HepG2 (cell line): ENCODE data around the gene C14orf119. TPM values are rescaled to one million over a fixed set of nuclear protein-coding genes. Genes with fewer than 3 reads are reported as not detected.
A peak's percentile ranks its signal among the peaks of the same experiment; 100 is the strongest.

ENCODE experiments used
- ATAC-seq: fragments of 200-7000 bp; cut with Tn5 transposase; 3 replicates; pipeline ENCODE4 v1.9.1; 2020; ENCODE audit warnings: mild to moderate bottlenecking, moderate library complexity
- BruUV-seq: library from RNA; stranded (reverse); fragments of 400-500 nt; replicated peaks from 2 replicates; lab custom pipeline; 2021; lab: Mats Ljungman, UMichigan
- CTCF ChIA-PET: fragments of 300-600 bp; formaldehyde crosslinking; extraction: SDS; loops from one replicate; lab custom pipeline; 2021; ENCODE audit warnings: low total read pairs, inconsistent platforms, low intra/inter-chr PET ratio; lab: Yijun Ruan, JAX
- POLR2A ChIA-PET: fragments of 350-600 bp; sonication (Branson Sonifier 250); formaldehyde crosslinking; loops from one replicate; lab custom pipeline; 2020; ENCODE audit warnings: antibody characterized with exemption, inconsistent platforms; lab: Yijun Ruan, JAX
- DNase-seq: peaks from one replicate; pipeline ENCODE4 v3.0.0-alpha.2; 2015; ENCODE audit warnings: low spot score
- FAIRE-seq: peaks from 3 replicates; lab custom pipeline; 2011; peaks lifted over from hg19 to GRCh38; lab: Jason Lieb, UNC
- H2AFZ ChIP-seq: one replicate; pipeline ENCODE4 v1.6.1; 2011; ENCODE audit warnings: low read length, inconsistent platforms
- H3K27ac ChIP-seq: fragments of 300-600 bp; 3 replicates; pipeline ENCODE4 v1.8.0; 2011; ENCODE audit warnings: mixed run types, mild to moderate bottlenecking, mixed read lengths, low read length, inconsistent platforms; ENCODE audit not compliant: insufficient read depth; ENCODE audit errors: extremely low read length
- H3K27me3 ChIP-seq, 2 experiments: fragments of 200-600 bp in 1 of 2; 2 replicates in 1 of 2; 3 replicates in 1 of 2; pipeline versions ENCODE4 v1.6.0 to v1.8.0; 2011; ENCODE audit warnings: low read length in 2 of 2, mild to moderate bottlenecking in 2 of 2, moderate library complexity in 2 of 2, inconsistent platforms in 1 of 2; ENCODE audit not compliant: insufficient read depth in 2 of 2, control insufficient read depth in 1 of 2
- H3K36me3 ChIP-seq, 2 experiments: fragments of 200-600 bp in 1 of 2; replicated peaks in 1 of 2; 2 replicates in 1 of 2; 3 replicates in 1 of 2; pipeline versions ENCODE4 v1.5.1 to v1.8.0; 2011; ENCODE audit warnings: low read length in 2 of 2, inconsistent platforms in 1 of 2; ENCODE audit not compliant: insufficient read depth in 2 of 2, control insufficient read depth in 1 of 2
- H3K4me1 ChIP-seq: 2 replicates; pipeline ENCODE4 v1.5.1; 2012; ENCODE audit warnings: low read length, inconsistent platforms; ENCODE audit not compliant: insufficient read depth
- H3K4me2 ChIP-seq: 2 replicates; pipeline ENCODE4 v1.6.0; 2011; ENCODE audit warnings: low read depth, low read length, inconsistent platforms
- H3K4me3 ChIP-seq, 3 experiments: fragments of 200-600 bp in 1 of 3; sonication (generic), shearing (Covaris generic) in 1 of 3; replicated peaks in 1 of 3; 2 replicates each; pipeline ENCODE4 v1.5.1; 2011 to 2016; ENCODE audit warnings: low read length in 3 of 3, inconsistent platforms in 2 of 3, low read depth in 2 of 3, mild to moderate bottlenecking in 2 of 3, control low read depth in 1 of 3, mixed read lengths in 1 of 3; ENCODE audit not compliant: insufficient read depth in 1 of 3
- H3K79me2 ChIP-seq: one replicate; pipeline ENCODE4 v1.6.1; 2011; ENCODE audit warnings: low read length, inconsistent platforms; ENCODE audit not compliant: insufficient read depth
- H3K9ac ChIP-seq: 2 replicates; pipeline ENCODE4 v1.6.0; 2011; ENCODE audit warnings: mild to moderate bottlenecking, low read depth, low read length, inconsistent platforms; ENCODE audit not compliant: insufficient read depth
- H3K9me3 ChIP-seq: 2 replicates; pipeline ENCODE4 v1.5.1; 2012; ENCODE audit warnings: mild to moderate bottlenecking, low read length
- H4K20me1 ChIP-seq: 2 replicates; pipeline ENCODE4 v1.6.0; 2011; ENCODE audit warnings: inconsistent platforms, mild to moderate bottlenecking, low read length, moderate library complexity; ENCODE audit not compliant: insufficient read depth
- ASH2L ChIP-seq: fragments of 300-600, 200-600 bp; sonication (generic); IDR thresholded peaks from 2 replicates; pipeline ENCODE4 v1.7.0; 2017; ENCODE audit warnings: low read depth, mild to moderate bottlenecking, moderate library complexity, mixed read lengths, low read length; ENCODE audit not compliant: insufficient read length
- ELF3 ChIP-seq: IDR thresholded peaks from 2 replicates; pipeline ENCODE4 v1.6.1; 2016; ENCODE audit warnings: missing genetic modification reagents, missing compliant biosample characterization
- KAT8 ChIP-seq: IDR thresholded peaks from 2 replicates; pipeline ENCODE4 v1.6.1; 2016; ENCODE audit warnings: missing genetic modification reagents, missing compliant biosample characterization
- MAFK ChIP-seq, 2 experiments: IDR thresholded peaks in 1 of 2; conservative IDR thresholded peaks in 1 of 2; 2 replicates each; pipeline ENCODE4 v1.6.1; 2011; ENCODE audit warnings: improper control_type of control experiment in 2 of 2, low read length in 2 of 2
- MTA1 ChIP-seq: sonication (generic); formaldehyde crosslinking; IDR thresholded peaks from 2 replicates; pipeline ENCODE4 v1.4.0; 2020; ENCODE audit warnings: missing genetic modification reagents, mild to moderate bottlenecking, borderline replicate concordance
- PHB2 ChIP-seq: fragments of 450-650 bp; IDR thresholded peaks from 2 replicates; pipeline ENCODE4 v1.6.1; 2018; ENCODE audit not compliant: partially characterized antibody
- PHF8 ChIP-seq: sonication (generic); formaldehyde crosslinking; IDR thresholded peaks from 2 replicates; pipeline ENCODE4 v1.5.0; 2020; ENCODE audit warnings: missing genetic modification reagents
- ZFP36 ChIP-seq: fragments of 150-350 bp; IDR thresholded peaks from 2 replicates; pipeline ENCODE4 v1.6.1; 2018; ENCODE audit warnings: borderline replicate concordance, low read length, low read depth; ENCODE audit not compliant: partially characterized antibody
- ZNF33A ChIP-seq: sonication (generic); formaldehyde crosslinking; IDR thresholded peaks from 2 replicates; pipeline ENCODE4 v1.5.1; 2020; ENCODE audit warnings: missing genetic modification reagents, mild to moderate bottlenecking, moderate library complexity, borderline replicate concordance
- ZNF382 ChIP-seq: sonication (generic); formaldehyde crosslinking; IDR thresholded peaks from 2 replicates; pipeline ENCODE4 v1.5.0; 2020; ENCODE audit warnings: missing genetic modification reagents, mild to moderate bottlenecking, borderline replicate concordance
- ZNF598 ChIP-seq: sonication (generic); formaldehyde crosslinking; IDR thresholded peaks from 2 replicates; pipeline ENCODE4 v1.5.1; 2020; ENCODE audit warnings: mild to moderate bottlenecking, missing genetic modification reagents, borderline replicate concordance
- ZNF614 ChIP-seq: IDR thresholded peaks from 2 replicates; pipeline ENCODE4 v1.6.1; 2018; ENCODE audit warnings: missing biosample characterization, missing genetic modification reagents, inconsistent platforms, borderline replicate concordance
- ZNF737 ChIP-seq: sonication (generic); formaldehyde crosslinking; IDR thresholded peaks from 2 replicates; pipeline ENCODE4 v1.5.0; 2020; ENCODE audit warnings: missing genetic modification reagents, mild to moderate bottlenecking, borderline replicate concordance
- WGBS: methylation state at CpG from one replicate; pipeline ENCODE4 v1.1.6; 2017; ENCODE audit warnings: low lambda C conversion rate; 5-methylcytosine and 5-hydroxymethylcytosine counted together
- in situ Hi-C: cut with HindIII; loops from 2 replicates; pipeline ENCODE4 v1.10.0; 2017; ENCODE audit warnings: low pct_unique_long_range_greater_than_20kb; ENCODE audit not compliant: extremely low pct_ligation_motif_present
- intact Hi-C: fragments of 100-400 bp; cut with micrococcal nuclease; formaldehyde crosslinking; loops from one replicate; pipeline ENCODE4 v1.10.0; 2022; ENCODE audit not compliant: unreplicated experiment
- polyA plus RNA-seq, 8 experiments: library from polyadenylated mRNA; depleted of rRNA in 3 of 8; stranded (reverse) in 7 of 8; unstranded in 1 of 8; fragments of >200 nt; fragmentation: Illumina TruSeq in 4 of 8; extraction: Trizol in 4 of 8; gene quantifications; 2 replicates each; pipeline versions ENCODE4 v1.2.1 to v1.2.3, GENCODE V29; 2011 to 2016; ENCODE audit warnings: low read depth in 4 of 8, missing spikeins in 1 of 8, mixed read lengths in 1 of 8; ENCODE audit not compliant: insufficient read depth in 1 of 8
- total RNA-seq, 5 experiments: library from RNA; depleted of rRNA; stranded (reverse); fragments of >200 nt; fragmentation: Illumina TruSeq; extraction: Trizol; gene quantifications; 2 replicates each; pipeline ENCODE4 v1.2.3, GENCODE V29; 2016; ENCODE audit warnings: low read depth in 1 of 5
- TF ChIP-seq, protein P1 (sequence below): sonication (generic); IDR thresholded peaks from 2 replicates; pipeline ENCODE4 v1.6.1; 2016; ENCODE audit warnings: low read depth, borderline replicate concordance

C14orf119 gene
- total and polyA plus RNA-seq, 2 of the 13 experiments (the other 11 are each of a cell fraction or from before 2014, with no cell fraction given), result 117 to 206 TPM

DNA sequence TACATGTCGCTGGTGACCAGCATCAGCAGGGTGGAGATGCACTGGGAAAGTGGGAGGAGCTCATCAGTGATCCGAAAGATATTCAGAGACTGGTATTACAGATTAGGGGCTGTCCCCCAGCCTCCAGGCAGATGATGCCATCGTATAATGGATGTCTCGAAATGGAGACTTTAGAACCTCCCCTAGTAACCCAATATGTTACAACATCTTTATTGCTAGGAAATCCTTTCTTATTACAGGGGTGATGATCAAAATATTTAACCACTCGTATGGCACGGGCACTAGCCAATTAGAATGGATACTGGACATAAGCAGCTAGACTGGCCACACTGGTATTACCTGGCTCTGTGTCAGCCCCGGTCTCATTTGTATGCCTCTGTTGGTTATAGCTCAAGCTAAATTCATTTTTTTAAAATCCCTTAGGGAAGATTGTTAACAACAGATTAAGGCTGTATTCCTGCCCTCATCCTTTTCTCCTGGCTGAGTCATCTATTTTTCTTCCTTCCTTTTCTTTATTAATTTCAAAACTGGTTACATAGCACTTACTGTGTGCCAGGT, 34.5 kb downstream of the C14orf119 start:
- DNase-seq (no peak), ATAC-seq (no peak), FAIRE-seq (no peak)
- TF ChIP-seq MTA1 (CRISPR knock-in tag), result no peak
- TF ChIP-seq MAFK (conservative IDR thresholded peaks at IDR 0.05 in 1 of 2, IDR thresholded peaks at IDR 0.05 in 1 of 2; ENCODE audit: low read length in 2 of 2), result 0 out of 4 replicates have a peak, but pooled peaks of 1 of the 2 experiments have one; percentile 8
- no TSS peak for BruUV-seq
- no peak overlapping the region for H3K4me3 ChIP-seq
- no peaks in the 10 kb centered on the region for H3K36me3 ChIP-seq
- no peak overlapping the region for H3K4me2 ChIP-seq
- H3K79me2 ChIP-seq, result no peaks in the 10 kb centered on the region
- H4K20me1 ChIP-seq, result no peaks in the 10 kb centered on the region
- H3K27ac ChIP-seq, result no peak overlapping the region
- intact Hi-C loops, result no loop called here
- ChIA-PET CTCF (interaction anchor here (1.0 kb wide), 1 partner anchor 9 kb away, joined by 3 read pairs; no protein-coding TSS in a partner anchor), POLR2A (interaction anchor here (1.5 kb wide), 1 partner anchor 35 kb away, joined by 4 read pairs; the partner anchor contains the start of genes ACIN1 and C14orf119)
- no peak overlapping the region for H3K9ac ChIP-seq
- H3K27me3 ChIP-seq, result peaks cover 26 to 67% of the 10 kb centered on the region in 2 experiments
- 8% methylated on average over 7 of the region's 7 CpGs for WGBS
- no peaks in the 10 kb centered on the region for H3K4me1 ChIP-seq
- in situ Hi-C loops, result no loop called here
- H2AFZ ChIP-seq, result no peak overlapping the region
- no peaks in the 10 kb centered on the region for H3K9me3 ChIP-seq

DNA sequence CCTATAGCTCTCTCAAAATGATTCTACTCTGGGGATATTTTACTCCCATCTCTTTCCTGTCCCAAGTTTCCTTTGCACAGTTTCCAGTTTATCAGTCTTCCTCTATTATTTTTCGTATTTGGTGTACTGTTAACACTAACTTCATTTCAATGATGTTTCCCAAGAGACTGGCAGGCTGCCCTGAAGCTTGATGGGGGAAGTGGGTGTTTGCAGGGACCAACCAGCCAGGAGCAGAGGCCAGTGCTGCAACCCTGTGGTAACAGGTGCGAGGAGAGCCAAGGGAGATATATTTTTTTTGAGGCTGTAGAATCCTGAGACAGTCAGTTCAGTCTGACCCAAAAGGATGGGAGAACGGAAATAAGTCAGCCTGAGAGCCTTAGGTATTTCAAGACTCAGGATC, 35.6 kb downstream of the C14orf119 start:
- peaks cover 22 to 60% of the 10 kb centered on the region in 2 experiments for H3K27me3 ChIP-seq
- no TSS peak for BruUV-seq
- no peaks in the 10 kb centered on the region for H3K9me3 ChIP-seq
- no peak overlapping the region for H3K4me2 ChIP-seq
- FAIRE-seq (no peak), DNase-seq (no peak), ATAC-seq (no peak)
- intact Hi-C loops, result no loop called here
- H3K27ac ChIP-seq, result no peak overlapping the region
- no peaks in the 10 kb centered on the region for H3K36me3 ChIP-seq
- H3K4me3 ChIP-seq, result no peak overlapping the region
- no peaks in the 10 kb centered on the region for H3K79me2 ChIP-seq
- WGBS, result 2% methylated on average over 3 of the region's 3 CpGs
- H3K4me1 ChIP-seq, result no peaks in the 10 kb centered on the region
- in situ Hi-C loops, result no loop called here
- no peak for TF ChIP-seq ZFP36
- TF ChIP-seq PHF8 (CRISPR knock-in tag), result no peak
- TF ChIP-seq ASH2L, result no peak
- no peak for TF ChIP-seq ZNF598 (CRISPR knock-in tag)
- no peak for TF ChIP-seq ZNF382 (CRISPR knock-in tag)
- TF ChIP-seq PHB2, result no peak
- no peak for TF ChIP-seq KAT8 (CRISPR knock-in tag)
- no peak for TF ChIP-seq ZNF33A (CRISPR knock-in tag)
- TF ChIP-seq ZNF614 (CRISPR knock-in tag), result no peak
- no peak for TF ChIP-seq ZNF737 (CRISPR knock-in tag)
- no peak for TF ChIP-seq ELF3 (CRISPR knock-in tag)
- TF ChIP-seq, protein P1, sequence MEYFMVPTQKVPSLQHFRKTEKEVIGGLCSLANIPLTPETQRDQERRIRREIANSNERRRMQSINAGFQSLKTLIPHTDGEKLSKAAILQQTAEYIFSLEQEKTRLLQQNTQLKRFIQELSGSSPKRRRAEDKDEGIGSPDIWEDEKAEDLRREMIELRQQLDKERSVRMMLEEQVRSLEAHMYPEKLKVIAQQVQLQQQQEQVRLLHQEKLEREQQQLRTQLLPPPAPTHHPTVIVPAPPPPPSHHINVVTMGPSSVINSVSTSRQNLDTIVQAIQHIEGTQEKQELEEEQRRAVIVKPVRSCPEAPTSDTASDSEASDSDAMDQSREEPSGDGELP, result no peak
- H2AFZ ChIP-seq, result no peak overlapping the region
- ChIA-PET POLR2A (no interaction called here), CTCF (no interaction called here)
- no peak overlapping the region for H3K9ac ChIP-seq
- H4K20me1 ChIP-seq, result no peaks in the 10 kb centered on the region
